CD4-positive, CD25-positive, alpha-beta regulatory T cell (primary cell): Measurements from ENCODE around the gene GPATCH4. TPM values are rescaled to one million over a fixed set of nuclear protein-coding genes. Genes with fewer than 3 reads are reported as not detected.
A peak's percentile ranks its signal among the peaks of the same experiment; 100 is the strongest.
"Not testable (repeated sequence)": the region's sequence is repeated elsewhere in the genome, so short reads cannot be mapped to it uniquely, and the experiment has no call there.

Experiments
- ATAC-seq, 2 donors: fragments of 150-1000 bp; cut with Tn5 transposase; one replicate each; pipeline ENCODE4 v1.10.0; 2021; ENCODE audit warnings: low read depth in 2 of 2, moderate number of reproducible peaks in 2 of 2, moderate library complexity in 1 of 2
- DNase-seq, 3 donors: peaks; one replicate each; pipeline versions ENCODE4 v3.0.0 to v3.0.0-alpha.2; 2012 to 2022; ENCODE audit warnings: mixed read lengths in 1 of 3
- H3K27ac ChIP-seq: one replicate; pipeline ENCODE4 v1.7.0; 2013; ENCODE audit warnings: mild to moderate bottlenecking, low read length; ENCODE audit not compliant: insufficient read depth, poor library complexity, severe bottlenecking
- H3K27me3 ChIP-seq: one replicate; pipeline ENCODE4 v1.7.0; 2013; ENCODE audit warnings: low read length; ENCODE audit not compliant: control insufficient read depth, insufficient read depth
- H3K36me3 ChIP-seq: one replicate; pipeline ENCODE4 v1.7.0; 2013; ENCODE audit warnings: mild to moderate bottlenecking, low read length, moderate library complexity; ENCODE audit not compliant: control insufficient read depth, insufficient read depth
- H3K4me1 ChIP-seq: 2 replicates; pipeline ENCODE4 v1.7.0; 2013; ENCODE audit warnings: mild to moderate bottlenecking, low read length; ENCODE audit not compliant: insufficient read depth, control insufficient read depth, poor library complexity, severe bottlenecking
- H3K4me3 ChIP-seq: one replicate; pipeline ENCODE4 v1.7.0; 2013; ENCODE audit warnings: low read depth, mild to moderate bottlenecking, low read length, moderate library complexity
- H3K9me3 ChIP-seq, 2 experiments: 1 replicate in 1 of 2; 2 replicates in 1 of 2; pipeline ENCODE4 v1.7.0; 2013; ENCODE audit warnings: low read length in 2 of 2, mild to moderate bottlenecking in 1 of 2, moderate library complexity in 1 of 2; ENCODE audit not compliant: control insufficient read depth in 2 of 2
- H3K27ac Mint-ChIP-seq, 3 donors: one replicate each; pipeline ENCODE4 v1.8.0; 2020 to 2022; ENCODE audit warnings: mild to moderate bottlenecking in 3 of 3, mixed read lengths in 3 of 3, moderate library complexity in 2 of 3
- H3K27me3 Mint-ChIP-seq: one replicate; pipeline ENCODE4 v1.8.0; 2022; ENCODE audit warnings: mild to moderate bottlenecking, mixed read lengths
- H3K36me3 Mint-ChIP-seq: one replicate; pipeline ENCODE4 v1.8.0; 2020; ENCODE audit warnings: mixed read lengths
- H3K4me1 Mint-ChIP-seq, 4 donors: one replicate each; pipeline ENCODE4 v1.8.0; 2020 to 2022; ENCODE audit warnings: mixed read lengths in 4 of 4, mild to moderate bottlenecking in 1 of 4
- H3K4me3 Mint-ChIP-seq, 4 donors: one replicate each; pipeline ENCODE4 v1.8.0; 2020 to 2022; ENCODE audit warnings: mild to moderate bottlenecking in 4 of 4, mixed read lengths in 4 of 4, moderate library complexity in 3 of 4
- H3K9me3 Mint-ChIP-seq, 7 donors: one replicate each; pipeline ENCODE4 v1.8.0; 2020 to 2022; ENCODE audit warnings: mixed read lengths in 7 of 7, mild to moderate bottlenecking in 3 of 7, moderate library complexity in 2 of 7
- polyA plus RNA-seq, 4 donors: library from polyadenylated mRNA; unstranded; fragments of 300-500 nt; fragmentation: Illumina TruSeq; gene quantifications; one replicate each; pipeline ENCODE4 v1.2.3, GENCODE V29; 2021
- total RNA-seq: library from RNA; stranded (reverse); gene quantifications from one replicate; pipeline ENCODE4 v1.2.3, GENCODE V29; 2022

Gene GPATCH4
- total and polyA plus RNA-seq, 5 donors from 2014 or later: 20.2 to 34.6 (median 27.6) TPM

DNA sequence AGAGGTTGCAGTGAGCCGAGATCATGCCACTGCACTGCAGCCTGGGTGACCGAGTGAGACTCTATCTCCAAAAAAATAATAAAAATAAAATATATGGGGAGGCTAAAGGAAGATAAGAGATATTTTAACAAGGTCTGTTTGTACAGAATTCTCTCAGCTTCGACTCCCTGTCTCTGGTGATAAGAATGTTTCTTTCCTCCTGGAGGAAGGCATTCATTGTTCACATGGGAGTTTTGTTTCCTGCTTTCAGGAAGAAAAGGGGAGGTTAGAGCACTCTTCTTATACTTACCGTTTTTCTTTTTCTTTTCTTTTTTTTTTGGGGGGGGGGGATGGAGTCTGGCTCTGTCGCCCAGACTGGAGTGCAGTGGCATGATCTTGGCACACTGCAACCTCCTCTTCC, 11.7 kb downstream of the GPATCH4 start:
- Histone ChIP-seq H3K36me3 (peaks cover 11% of the 10 kb centered on the region), H3K27ac (no peak overlapping the region), H3K4me3 (no peak overlapping the region), H3K4me1 (peaks cover 16% of the 10 kb centered on the region), H3K9me3 (no peaks in the 10 kb centered on the region), H3K27me3 (no peaks in the 10 kb centered on the region)
- H3K27ac Mint-ChIP-seq: no peak overlapping the region
- no peaks in the 10 kb centered on the region for H3K27me3 Mint-ChIP-seq
- no peaks in the 10 kb centered on the region for H3K36me3 Mint-ChIP-seq
- H3K4me3 Mint-ChIP-seq: no peak overlapping the region
- peaks cover 0 to 22% (median 8%) of the 10 kb centered on the region in 4 donors for H3K4me1 Mint-ChIP-seq
- no peaks in the 10 kb centered on the region for H3K9me3 Mint-ChIP-seq
- ATAC-seq (no peak), DNase-seq (no peak)

DNA sequence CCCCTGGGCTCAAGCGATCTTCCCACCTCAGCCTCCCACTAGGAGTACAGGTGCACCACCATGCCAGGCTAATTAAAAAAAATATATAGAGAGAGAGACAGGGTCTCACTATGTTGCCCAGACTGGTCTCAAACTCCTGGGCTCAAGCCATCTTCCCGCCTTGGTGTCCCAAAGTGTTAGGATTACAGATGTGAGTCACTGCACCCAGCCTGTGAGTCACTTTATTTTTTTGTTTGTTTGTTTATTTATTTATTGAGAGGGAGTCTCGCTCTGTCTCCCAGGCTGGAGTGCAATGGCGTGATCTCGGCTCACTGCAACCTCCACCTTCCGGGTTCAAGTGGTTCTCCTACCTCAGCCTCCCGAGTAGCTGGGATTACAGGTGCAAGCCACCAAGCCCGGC, 13.4 kb downstream of the GPATCH4 start:
- not testable (repeated sequence) for H3K4me3 Mint-ChIP-seq, H3K27ac ChIP-seq, H3K36me3 Mint-ChIP-seq

DNA sequence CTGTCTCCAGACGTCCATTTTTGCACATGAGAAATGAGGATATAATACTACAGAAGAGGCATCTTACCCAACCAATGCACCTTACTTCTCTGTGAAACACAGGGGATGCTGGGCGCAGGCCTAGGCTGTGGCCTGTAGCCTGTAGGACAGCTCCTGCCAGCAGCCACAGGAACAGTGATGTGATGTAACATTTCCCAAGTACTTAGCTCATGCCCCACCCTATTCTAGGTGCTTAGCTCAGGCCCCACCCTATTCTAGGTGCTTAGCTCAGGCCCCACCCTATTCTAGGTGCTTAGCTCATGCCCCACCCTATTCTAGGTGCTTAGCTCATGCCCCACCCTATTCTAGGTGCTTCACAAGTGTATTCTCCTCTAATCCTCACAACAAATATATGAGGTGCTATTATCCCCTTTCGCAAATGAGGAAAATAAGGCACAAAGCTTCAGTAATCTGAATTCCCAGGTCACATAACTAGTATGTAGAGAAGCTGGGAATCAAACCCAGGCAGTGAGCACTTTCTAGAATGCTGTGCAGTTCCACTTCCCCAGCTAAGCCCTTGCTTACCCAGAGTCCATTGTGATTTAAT, 14.3 kb downstream of the GPATCH4 start:
- Histone ChIP-seq H3K27ac (no peak overlapping the region), H3K27me3 (no peaks in the 10 kb centered on the region), H3K4me1 (peaks cover 12% of the 10 kb centered on the region), H3K36me3 (no peaks in the 10 kb centered on the region), H3K4me3 (no peak overlapping the region), H3K9me3 (no peaks in the 10 kb centered on the region)
- Mint-ChIP-seq H3K27me3 (no peaks in the 10 kb centered on the region), H3K36me3 (no peaks in the 10 kb centered on the region), H3K9me3 (no peaks in the 10 kb centered on the region), H3K4me3 (peak overlapping the region in 1 of 4 donors; percentile 40), H3K27ac (peak overlapping the region in 1 of 3 donors; percentile 48), H3K4me1 (peaks cover 5 to 20% (median 13%) of the 10 kb centered on the region in 4 donors)
- ATAC-seq (no peak), DNase-seq (no peak)

More for the DNA sequence above, 13.4 kb downstream of the GPATCH4 start:
- H3K4me1 Mint-ChIP-seq: peaks cover 5 to 22% (median 12%) of the 10 kb centered on the region in 4 donors
- not testable (repeated sequence) for DNase-seq, H3K27me3 ChIP-seq, ATAC-seq, H3K9me3 Mint-ChIP-seq, H3K27ac Mint-ChIP-seq, H3K36me3 ChIP-seq, H3K4me3 ChIP-seq, H3K9me3 ChIP-seq, H3K27me3 Mint-ChIP-seq
- peaks cover 21% of the 10 kb centered on the region for H3K4me1 ChIP-seq

DNA sequence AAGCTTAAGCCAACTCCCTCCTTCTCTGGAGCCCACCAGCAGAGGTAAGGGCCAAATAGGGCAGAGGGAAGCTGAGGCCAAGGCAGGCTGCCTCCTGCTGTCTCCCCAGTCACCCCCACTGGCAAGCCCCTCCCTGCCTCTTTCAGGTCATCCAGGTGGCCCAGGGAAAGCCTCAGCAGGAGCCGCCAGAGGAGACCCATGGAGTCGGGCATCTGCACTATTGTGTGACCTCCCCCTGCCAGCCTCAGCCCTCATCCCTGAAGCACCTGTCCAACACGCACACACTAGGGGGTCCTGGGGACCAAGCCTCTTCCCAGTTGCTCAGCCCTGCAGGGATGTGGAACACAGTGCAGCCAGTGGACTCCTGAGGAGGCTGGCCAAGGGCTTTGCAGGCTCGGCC, 15.0 kb downstream of the GPATCH4 start:
- no peaks in the 10 kb centered on the region for H3K9me3 Mint-ChIP-seq
- H3K4me1 Mint-ChIP-seq: peaks cover 5 to 21% (median 13%) of the 10 kb centered on the region in 4 donors
- no peaks in the 10 kb centered on the region for H3K36me3 Mint-ChIP-seq
- Histone ChIP-seq H3K9me3 (no peaks in the 10 kb centered on the region), H3K36me3 (no peaks in the 10 kb centered on the region), H3K27me3 (no peaks in the 10 kb centered on the region), H3K4me1 (peaks cover 8% of the 10 kb centered on the region), H3K4me3 (no peak overlapping the region), H3K27ac (no peak overlapping the region)
- no peak overlapping the region for H3K4me3 Mint-ChIP-seq
- H3K27me3 Mint-ChIP-seq: no peaks in the 10 kb centered on the region
- DNase-seq (no peak), ATAC-seq (no peak)
- H3K27ac Mint-ChIP-seq: no peak overlapping the region

DNA sequence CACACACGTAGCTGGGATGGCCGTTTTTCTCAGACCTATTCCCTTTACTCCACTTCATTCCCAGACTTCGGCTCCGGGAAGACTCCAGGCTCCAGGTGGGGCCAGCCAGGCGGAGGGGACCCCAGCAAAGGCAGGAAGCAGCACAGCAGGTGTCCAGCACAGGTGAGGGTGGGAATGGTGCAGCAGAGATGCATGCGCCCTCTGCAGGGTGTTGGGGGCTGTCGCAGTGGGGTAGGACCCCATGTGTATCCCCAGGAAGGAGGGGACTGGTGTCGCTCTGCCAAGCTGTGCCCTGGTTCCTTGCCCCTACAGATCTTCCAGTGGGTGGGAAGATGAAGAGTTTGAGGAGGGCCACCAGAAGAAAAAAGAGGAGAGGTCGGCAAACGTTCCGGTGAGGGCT, 16.5 kb downstream of the GPATCH4 start:
- H3K27ac ChIP-seq: no peak overlapping the region
- H3K9me3 ChIP-seq: no peaks in the 10 kb centered on the region
- peaks cover 5% of the 10 kb centered on the region for H3K4me1 ChIP-seq
- DNase-seq (no peak), ATAC-seq (no peak)
- Mint-ChIP-seq H3K9me3 (no peaks in the 10 kb centered on the region), H3K36me3 (no peaks in the 10 kb centered on the region), H3K27ac (no peak overlapping the region), H3K4me1 (peaks cover 2 to 12% (median 8%) of the 10 kb centered on the region in 4 donors), H3K4me3 (no peak overlapping the region), H3K27me3 (no peaks in the 10 kb centered on the region)
- H3K36me3 ChIP-seq: no peaks in the 10 kb centered on the region
- H3K27me3 ChIP-seq: no peaks in the 10 kb centered on the region
- no peak overlapping the region for H3K4me3 ChIP-seq

DNA sequence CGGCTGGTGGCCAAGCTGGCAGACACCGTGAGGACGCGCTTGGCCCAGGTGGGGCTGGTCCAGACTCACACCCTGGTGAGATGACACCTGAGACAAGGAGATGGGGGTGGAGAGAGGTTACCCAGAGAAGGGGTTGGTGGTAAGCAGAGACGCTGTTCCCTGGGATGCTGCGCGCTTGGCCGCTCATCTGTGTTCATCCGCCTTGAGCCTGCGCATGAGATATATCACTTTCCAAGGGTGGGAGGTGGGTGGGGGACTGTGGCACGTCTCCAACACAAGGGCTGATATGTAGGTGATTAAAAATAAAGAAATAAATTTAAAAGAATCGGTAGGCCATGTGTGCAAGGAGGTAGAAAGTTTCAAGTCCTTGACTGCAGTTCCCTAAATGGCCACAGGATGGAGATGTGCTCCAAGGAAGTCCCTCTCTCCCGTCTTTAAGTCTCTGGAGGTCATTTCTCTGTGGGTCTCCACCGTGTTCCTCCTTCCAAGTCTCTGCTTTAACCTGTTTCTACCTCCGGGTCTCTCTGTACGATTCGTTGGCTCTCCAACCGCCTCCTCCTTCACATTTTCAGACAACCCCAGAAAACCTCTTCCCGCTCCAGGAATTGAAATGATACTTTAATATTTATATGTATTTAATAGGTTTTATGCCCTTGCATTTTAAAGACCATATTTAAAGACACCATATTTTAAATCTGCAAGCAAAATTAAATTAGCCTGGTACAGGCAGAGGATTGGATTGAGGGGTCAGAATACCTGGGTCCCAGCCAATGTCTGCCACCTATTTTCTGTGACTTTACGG, 17.3 kb downstream of the GPATCH4 start:
- H3K27ac ChIP-seq: no peak overlapping the region
- H3K4me3 Mint-ChIP-seq: peak overlapping the region in 2 of 4 donors; percentile 7 to 79

DNA sequence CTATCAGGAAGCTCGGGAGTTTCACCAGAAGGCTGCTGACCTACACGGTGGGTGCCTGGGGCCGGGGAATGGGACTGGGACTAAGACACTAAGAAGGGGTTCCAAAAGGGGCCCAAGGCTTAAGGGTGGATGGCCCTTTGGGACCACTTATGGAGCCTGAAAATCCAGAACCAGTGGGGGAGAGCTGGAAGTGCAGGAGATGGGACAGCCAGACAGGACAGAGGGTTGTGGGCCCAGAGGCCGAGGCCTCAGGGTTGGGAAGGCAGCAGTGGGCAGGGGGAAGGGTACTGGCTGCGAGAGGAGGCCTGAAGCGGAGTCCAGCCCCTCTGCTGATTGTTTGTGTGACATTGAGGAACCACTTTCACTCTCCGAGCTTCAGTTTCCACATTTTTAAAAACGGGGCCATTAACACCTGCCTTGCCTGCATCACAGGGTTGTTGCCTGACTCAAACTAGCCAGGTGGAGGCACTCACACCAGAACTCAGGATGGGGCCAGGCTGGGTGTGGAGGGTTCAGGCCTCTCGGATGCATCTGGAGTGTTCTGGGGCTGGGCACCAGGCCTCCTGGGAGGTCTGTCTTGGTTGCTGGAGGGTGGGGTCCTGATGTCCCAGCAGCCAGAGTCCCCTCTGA, 18.8 kb downstream of the GPATCH4 start:
- peak overlapping the region; percentile 88 to 93 (median 89) for H3K27ac Mint-ChIP-seq
- peak in 1 of 3 donors; percentile 37 for DNase-seq
- Histone ChIP-seq H3K36me3 (no peaks in the 10 kb centered on the region), H3K4me3 (no peak overlapping the region), H3K27me3 (no peaks in the 10 kb centered on the region), H3K4me1 (peaks cover 5% of the 10 kb centered on the region), H3K9me3 (no peaks in the 10 kb centered on the region), H3K27ac (no peak overlapping the region)
- H3K4me1 Mint-ChIP-seq: peaks cover 2 to 12% (median 8%) of the 10 kb centered on the region in 4 donors
- H3K36me3 Mint-ChIP-seq: no peaks in the 10 kb centered on the region
- H3K4me3 Mint-ChIP-seq: peak overlapping the region; percentile 57 to 88 (median 77)
- no peak for ATAC-seq
- no peaks in the 10 kb centered on the region for H3K27me3 Mint-ChIP-seq
- H3K9me3 Mint-ChIP-seq: no peaks in the 10 kb centered on the region

More for the DNA sequence above, 17.3 kb downstream of the GPATCH4 start:
- Histone ChIP-seq H3K27me3 (no peaks in the 10 kb centered on the region), H3K36me3 (no peaks in the 10 kb centered on the region), H3K9me3 (no peaks in the 10 kb centered on the region), H3K4me1 (peaks cover 5% of the 10 kb centered on the region), H3K4me3 (no peak overlapping the region)
- H3K27ac Mint-ChIP-seq: peak overlapping the region in 2 of 3 donors; percentile 51 to 52
- DNase-seq (peak; percentile 61 to 89 (median 72)), ATAC-seq (peak; percentile 48 to 53)
- H3K9me3 Mint-ChIP-seq: no peaks in the 10 kb centered on the region
- peaks cover 2 to 12% (median 8%) of the 10 kb centered on the region in 4 donors for H3K4me1 Mint-ChIP-seq
- no peaks in the 10 kb centered on the region for H3K36me3 Mint-ChIP-seq
- no peaks in the 10 kb centered on the region for H3K27me3 Mint-ChIP-seq
